ENCODE results near the gene MYH6. TPM values are rescaled to one million over a fixed set of nuclear protein-coding genes. Genes with fewer than 3 reads are reported as not detected.
A peak's percentile ranks its signal among the peaks of the same experiment; 100 is the strongest.

Gene MYH6
- total RNA-seq, 1 donor from 2014 or later = 1,823 TPM

- no peaks in the 10 kb centered on the region for H3K9me3 ChIP-seq (replicated peaks)
- intact Hi-C loops (cut with micrococcal nuclease) = no loop called here
- peaks cover 36% of the 10 kb centered on the region for H3K4me1 ChIP-seq
These were observed 43.7 kb downstream of the MYH6 start for GRCh38 chr14:23364164-23365035.

GRCh38 chr14:23362200-23362599, 45.9 kb downstream of the MYH6 start:
- intact Hi-C loops (cut with micrococcal nuclease) = no loop called here
- H3K36me3 ChIP-seq = no peaks in the 10 kb centered on the region
- TF ChIP-seq CTCF (IDR thresholded peaks at IDR 0.05; ENCODE audit: borderline replicate concordance) = peak; percentile 15
- no peaks in the 10 kb centered on the region for H3K9me3 ChIP-seq (replicated peaks)
- no peak overlapping the region for H3K4me3 ChIP-seq
- DNase-seq = no peak
- H3K27ac ChIP-seq (replicated peaks) = no peak overlapping the region
- H3K4me1 ChIP-seq = peaks cover 46% of the 10 kb centered on the region
- peaks cover 27% of the 10 kb centered on the region for H3K27me3 ChIP-seq (ENCODE audit: low read depth)

More at GRCh38 chr14:23364164-23365035, 43.7 kb downstream of the MYH6 start:
- Histone ChIP-seq H3K36me3 (no peaks in the 10 kb centered on the region), H3K27me3 (ENCODE audit: low read depth) (peaks cover 27% of the 10 kb centered on the region), H3K4me3 (peak overlapping the region; percentile 72), H3K27ac (replicated peaks) (peak overlapping the region; percentile 90)
- TF ChIP-seq CTCF (IDR thresholded peaks at IDR 0.05; ENCODE audit: borderline replicate concordance) = no peak
- no peak for DNase-seq

GRCh38 chr14:23361763-23362162, 46.3 kb downstream of the MYH6 start:
- intact Hi-C loops (cut with micrococcal nuclease) = no loop called here

GRCh38 chr14:23361320-23361719, 46.8 kb downstream of the MYH6 start:
- H3K9me3 ChIP-seq (replicated peaks) = no peaks in the 10 kb centered on the region
- no peak for DNase-seq
- TF ChIP-seq CTCF (IDR thresholded peaks at IDR 0.05; ENCODE audit: borderline replicate concordance) = no peak
- H3K27ac ChIP-seq (replicated peaks) = no peak overlapping the region
- H3K36me3 ChIP-seq = no peaks in the 10 kb centered on the region
- peaks cover 41% of the 10 kb centered on the region for H3K4me1 ChIP-seq
- intact Hi-C loops (cut with micrococcal nuclease) = no loop called here
- H3K4me3 ChIP-seq = no peak overlapping the region
- H3K27me3 ChIP-seq (ENCODE audit: low read depth) = peaks cover 27% of the 10 kb centered on the region

More at GRCh38 chr14:23361763-23362162, 46.3 kb downstream of the MYH6 start:
- Histone ChIP-seq H3K27ac (replicated peaks) (peak overlapping the region; percentile 36), H3K9me3 (replicated peaks) (no peaks in the 10 kb centered on the region), H3K4me1 (peaks cover 45% of the 10 kb centered on the region), H3K27me3 (ENCODE audit: low read depth) (peaks cover 27% of the 10 kb centered on the region), H3K4me3 (no peak overlapping the region), H3K36me3 (no peaks in the 10 kb centered on the region)
- no peak for DNase-seq
- no peak for TF ChIP-seq CTCF (IDR thresholded peaks at IDR 0.05; ENCODE audit: borderline replicate concordance)

- intact Hi-C loops (cut with micrococcal nuclease) = no loop called here
- peak overlapping the region; percentile 5 for H3K27ac ChIP-seq (replicated peaks)
- no peak overlapping the region for H3K4me3 ChIP-seq
- peaks cover 21% of the 10 kb centered on the region for H3K27me3 ChIP-seq (ENCODE audit: low read depth)
- no peaks in the 10 kb centered on the region for H3K9me3 ChIP-seq (replicated peaks)
- no peak for DNase-seq
- peak; percentile 42 for TF ChIP-seq CTCF (IDR thresholded peaks at IDR 0.05; ENCODE audit: borderline replicate concordance)
- peaks cover 34% of the 10 kb centered on the region for H3K4me1 ChIP-seq
- H3K36me3 ChIP-seq = no peaks in the 10 kb centered on the region
These were observed 47.6 kb downstream of the MYH6 start for GRCh38 chr14:23360496-23360895.
